Stimulated activated naive CD4-positive, alpha-beta T cell (primary cell): ENCODE measurements around the gene MAP4K3.

ENCODE experiments used
- DNase-seq, 6 experiments: peaks; one replicate each; lab custom pipeline; 2025; lab: John Stamatoyannopoulos, UW

Gene MAP4K3

DNA sequence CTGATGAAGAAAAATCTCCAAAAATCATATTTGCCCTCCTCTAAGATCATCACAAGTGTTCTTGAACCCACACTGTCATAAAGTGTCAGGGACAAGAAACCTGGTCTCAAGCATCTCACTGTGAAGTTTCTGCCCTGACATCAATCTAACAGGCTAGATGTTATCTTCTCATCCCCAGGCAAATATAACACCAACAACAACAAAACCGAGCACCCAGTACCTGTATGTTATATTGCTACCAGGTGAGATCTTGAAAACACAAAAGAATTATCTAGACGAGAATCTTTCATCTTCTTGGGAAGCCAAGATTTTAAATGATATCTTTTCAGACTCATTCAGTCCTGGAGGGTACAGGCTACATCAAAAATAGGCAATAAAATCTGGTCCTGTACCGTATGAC lies 8.8 kb upstream of the MAP4K3 start:
- no peak for DNase-seq

DNA sequence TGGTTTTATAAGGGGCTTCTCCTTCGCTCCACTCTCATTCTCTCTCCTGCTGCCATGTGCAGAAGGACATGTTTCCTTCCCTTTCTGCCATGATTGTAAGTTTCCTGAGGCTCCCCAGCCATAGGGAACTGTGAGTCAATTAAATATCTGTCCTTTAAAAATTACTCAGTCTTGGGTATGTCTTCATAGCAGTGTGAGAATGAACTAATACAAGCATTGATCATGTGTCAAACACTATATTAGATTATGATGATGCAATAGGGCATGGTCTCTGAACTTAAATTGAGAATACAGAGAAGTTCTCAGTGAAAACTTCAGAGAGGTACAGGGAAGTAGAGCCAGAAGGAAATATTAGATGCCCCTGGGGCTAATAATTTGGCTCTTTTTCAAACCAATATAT lies 5.9 kb upstream of the MAP4K3 start:
- DNase-seq = no peak

DNA sequence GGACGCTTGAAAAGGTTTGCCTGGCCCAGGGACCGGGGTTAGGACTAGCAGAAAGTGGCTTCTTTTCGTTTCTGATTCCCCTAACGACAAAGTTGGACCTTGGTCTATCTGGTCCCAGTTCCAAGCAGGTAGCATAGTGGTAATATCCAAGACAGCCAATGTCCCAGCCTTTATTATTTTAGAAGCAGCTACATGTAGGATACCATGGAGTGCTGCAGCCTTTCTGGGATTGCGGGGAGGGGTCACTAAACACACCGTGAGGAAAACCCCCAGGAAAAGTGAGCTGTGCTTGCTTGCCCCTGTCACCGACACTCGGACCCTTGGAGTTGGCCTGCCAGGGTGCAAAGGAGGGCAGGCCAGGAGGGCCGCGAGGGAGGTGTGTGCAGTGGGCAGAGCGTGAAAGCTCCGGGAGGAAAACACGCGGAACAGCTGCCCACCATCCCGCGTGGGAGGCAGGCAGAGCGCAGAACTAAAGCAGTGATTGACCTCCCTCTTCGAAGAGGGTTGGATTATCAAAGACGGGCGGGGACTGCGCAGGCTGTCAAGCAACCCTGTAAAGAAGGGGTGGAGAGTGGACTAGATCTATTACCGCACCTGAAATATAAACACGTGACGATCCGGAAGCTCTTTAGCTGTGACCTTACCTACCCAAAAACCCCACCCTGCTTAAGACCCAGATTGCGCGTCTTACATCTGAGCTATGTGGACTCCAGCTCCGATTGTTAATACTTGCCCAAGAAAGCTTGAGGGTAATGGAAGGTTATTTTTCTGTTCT lies 624 bp upstream of the MAP4K3 start:
- peak; percentile 10 to 57 (median 25) for DNase-seq

DNA sequence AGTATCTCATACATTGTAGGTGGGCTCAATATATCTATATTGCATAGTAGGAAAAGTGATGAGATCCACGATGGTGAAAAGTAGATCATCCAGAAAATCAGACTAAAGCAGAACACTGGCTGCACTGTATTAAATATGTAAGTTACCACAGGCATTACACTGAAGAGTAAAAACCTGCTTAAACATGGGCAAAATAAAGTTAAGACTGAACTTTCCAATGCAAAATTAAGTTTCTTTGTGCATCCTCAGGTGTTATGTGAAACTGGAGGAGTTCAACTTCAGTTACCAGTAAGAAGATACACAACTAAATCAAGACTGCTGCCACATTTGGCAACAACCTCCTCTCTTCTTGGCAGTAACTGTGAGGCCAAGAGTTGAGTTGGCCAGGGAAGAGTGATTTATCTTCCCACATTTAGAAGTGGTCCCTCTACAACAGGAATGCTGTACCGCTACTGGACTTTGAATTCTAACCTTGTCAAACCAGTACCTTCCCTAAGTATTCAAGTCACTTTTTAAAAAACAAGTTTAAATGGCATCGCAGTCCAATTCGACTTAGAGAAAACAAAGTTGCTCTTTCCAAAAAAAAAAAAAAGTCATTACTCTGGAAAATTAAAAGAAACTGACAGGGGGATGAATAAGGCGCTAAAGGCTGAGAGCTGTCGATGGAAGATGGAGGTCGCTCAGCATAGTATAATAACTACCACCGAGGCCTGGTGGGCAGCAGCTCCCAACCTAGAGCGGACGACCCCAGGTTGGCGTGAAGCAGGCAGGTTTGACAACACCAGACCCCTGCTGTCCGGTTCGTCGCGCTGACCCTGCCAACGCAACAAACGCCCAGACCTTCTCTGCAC lies 1.1 kb downstream of the MAP4K3 start:
- DNase-seq = no peak

DNA sequence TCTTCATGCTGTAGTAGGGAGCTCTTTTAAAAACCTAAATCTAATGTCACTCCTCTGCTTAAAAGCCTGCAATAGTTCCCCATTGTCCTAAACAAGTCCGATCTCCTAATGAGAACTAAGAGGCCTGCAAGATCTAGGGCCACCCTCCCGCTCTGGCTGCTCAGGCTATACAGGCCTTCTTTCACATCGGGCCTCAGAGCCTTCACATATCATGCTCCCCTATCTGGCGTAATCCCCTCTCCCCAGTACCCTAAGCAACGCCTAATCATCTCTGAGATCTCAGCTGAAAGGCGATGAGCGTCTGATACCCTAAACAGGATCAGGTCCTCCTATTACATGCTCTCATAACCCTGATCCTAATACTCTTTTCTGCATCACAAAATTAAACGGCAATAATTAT lies 1.9 kb downstream of the MAP4K3 start:
- no peak for DNase-seq

DNA sequence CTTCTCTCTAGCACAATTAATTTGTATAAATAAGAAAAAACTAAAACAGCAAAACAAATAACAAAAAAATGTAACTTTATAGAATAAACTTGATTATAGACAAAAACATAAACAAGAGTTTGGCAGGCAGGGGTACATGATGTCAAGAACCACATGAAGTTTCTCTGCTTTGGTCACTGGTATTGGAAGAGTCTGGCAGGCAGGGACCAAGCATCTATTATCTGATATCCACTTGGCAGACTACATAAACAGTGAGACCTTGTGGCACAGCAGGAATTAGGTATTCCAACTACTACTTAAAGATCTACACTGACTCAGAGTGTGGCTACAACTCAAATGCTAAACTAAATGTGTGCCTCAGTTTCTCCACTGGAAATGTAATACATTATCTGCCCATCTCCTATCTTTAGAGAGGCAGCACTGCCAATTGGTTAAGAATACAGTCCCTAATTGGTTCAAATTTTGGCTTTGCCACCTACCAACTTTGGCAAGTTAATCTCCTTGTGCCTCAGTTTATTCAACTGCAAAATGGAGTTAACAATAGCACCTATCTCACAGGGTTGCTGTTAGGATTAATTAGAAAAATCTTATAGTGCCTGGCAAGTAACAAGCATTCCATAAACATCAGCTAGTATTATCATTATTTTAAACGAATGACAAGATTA lies 2.7 kb downstream of the MAP4K3 start:
- DNase-seq = no peak

DNA sequence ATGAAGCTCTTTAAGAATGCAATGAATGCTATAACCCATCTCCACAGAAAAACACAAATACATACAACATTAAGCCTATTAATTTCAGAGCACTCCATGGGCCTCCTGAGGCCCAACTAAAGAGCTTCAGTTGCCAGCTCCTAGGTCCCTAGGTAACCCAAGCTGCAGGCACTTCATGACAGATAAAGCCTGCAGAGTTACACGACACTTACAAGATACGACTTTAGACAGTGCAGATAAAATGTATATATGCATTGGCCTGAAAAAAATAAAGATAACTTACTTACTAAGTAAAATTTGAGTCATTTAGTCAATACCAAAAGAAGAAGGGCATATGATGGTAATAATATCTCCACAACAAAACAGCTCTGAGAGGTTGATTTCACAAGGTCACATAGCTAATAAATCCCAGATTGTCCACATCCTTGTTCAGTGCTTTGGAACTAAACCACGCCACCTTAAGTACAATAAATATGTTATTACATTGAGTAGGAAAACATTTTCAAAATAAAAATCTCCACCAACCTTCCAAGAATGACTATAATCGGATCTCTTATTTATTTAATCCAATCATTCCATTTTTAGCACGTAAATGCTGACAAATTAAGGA lies 3.4 kb downstream of the MAP4K3 start:
- DNase-seq = no peak

DNA sequence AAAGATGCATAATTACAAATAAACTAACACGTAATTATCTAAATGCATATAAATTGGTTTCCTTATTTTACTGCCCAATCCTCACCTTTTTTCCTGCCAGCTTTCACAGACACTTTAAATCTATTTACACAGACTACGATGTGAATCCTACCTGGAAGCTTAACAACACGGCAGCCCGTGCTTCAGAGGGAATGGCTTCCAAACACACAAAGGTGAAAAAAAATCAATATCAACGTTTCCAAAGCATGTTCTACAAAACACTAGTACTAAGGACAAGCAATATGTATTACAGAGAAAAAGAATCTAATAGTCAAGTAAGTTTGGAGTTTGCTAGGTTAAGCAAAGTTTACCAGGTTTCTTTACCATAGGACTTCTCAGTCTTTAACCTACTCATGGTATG lies 4.4 kb downstream of the MAP4K3 start:
- DNase-seq = no peak

DNA sequence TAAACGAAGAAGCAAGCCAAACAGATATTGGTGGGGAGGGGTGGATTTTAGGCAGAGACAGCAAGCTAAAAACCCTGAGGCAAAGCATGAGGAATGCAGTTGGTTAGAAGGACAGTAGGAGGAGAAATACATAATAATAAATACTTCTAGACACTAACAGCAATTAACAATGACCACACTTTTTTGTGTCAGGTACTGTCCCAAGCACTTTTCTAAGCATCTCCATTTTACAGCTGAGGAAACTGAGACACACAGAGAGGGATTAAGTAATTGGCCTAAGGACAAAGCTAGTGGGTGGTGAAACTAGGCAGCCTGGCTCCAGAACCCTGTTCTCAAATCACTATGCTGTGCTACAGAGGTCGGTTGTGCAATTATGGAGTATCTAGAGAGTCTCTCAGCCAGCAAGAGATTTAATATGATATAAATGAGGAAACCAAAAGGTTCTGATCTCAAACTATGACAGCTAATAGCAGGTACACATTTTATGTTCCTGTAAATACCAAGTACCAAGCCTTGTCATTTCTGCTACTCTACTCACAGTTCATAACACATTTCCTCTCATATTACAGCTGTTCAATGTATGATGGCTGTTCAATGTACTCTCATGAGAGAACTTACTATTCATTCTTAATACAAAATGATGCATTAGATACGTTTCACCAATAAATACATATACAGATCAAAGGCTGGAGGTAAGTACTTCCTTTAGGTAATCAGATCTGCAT lies 5.3 kb downstream of the MAP4K3 start:
- no peak for DNase-seq

DNA sequence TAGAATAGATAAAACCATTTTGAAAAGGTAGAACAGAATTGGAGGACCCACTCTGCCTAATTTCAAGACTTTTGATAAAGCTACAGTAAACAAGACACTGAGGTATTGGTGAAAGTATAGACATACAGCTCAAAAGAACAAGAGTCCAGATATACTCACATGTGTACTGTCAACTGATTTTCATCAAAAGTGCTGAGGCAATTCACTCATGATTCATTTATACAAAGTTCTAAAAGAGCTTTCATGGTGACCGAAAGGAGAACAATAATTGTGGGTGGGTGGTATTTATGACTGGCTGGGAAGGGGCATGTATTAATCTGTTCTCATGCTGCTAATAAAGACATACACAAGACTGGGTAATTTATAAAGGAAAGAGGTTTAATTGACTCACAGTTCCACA lies 7.3 kb downstream of the MAP4K3 start:
- DNase-seq = no peak

DNA sequence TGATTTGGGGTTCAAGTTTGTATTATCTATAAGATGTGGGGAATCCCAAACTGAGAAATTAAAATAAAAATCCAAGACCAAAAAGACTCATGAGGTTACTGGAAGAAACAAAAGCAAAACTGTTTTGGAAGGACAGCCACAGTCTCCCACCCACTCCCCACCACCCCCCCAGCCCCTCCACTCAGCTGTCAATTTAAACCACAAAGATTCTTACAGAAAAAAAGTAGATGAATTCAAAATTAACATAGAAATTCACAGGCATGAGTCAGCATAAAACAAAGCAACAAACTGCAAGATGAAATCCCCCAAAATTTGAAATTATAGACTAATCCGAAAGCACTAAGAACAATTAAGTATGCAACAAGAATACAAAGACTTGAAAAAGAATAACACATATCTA lies 12.1 kb downstream of the MAP4K3 start:
- no peak for DNase-seq

DNA sequence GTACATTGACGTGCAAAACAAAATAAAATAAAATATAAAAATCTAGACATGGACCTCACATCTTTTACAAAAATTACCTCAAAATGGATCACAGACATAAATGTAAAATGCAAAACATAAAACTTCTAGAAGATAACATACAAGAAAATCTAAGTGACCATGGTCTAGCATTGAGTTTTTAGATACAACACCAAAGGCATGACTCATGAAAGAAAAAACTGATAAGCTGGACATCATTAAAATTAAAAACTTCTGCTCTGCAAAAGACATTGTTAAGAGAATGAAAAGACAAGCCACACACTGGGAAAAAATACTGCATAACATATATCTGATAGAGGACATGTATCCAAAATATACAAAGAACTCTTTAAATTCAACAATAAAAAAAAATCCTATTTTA lies 14.4 kb downstream of the MAP4K3 start:
- no peak for DNase-seq

DNA sequence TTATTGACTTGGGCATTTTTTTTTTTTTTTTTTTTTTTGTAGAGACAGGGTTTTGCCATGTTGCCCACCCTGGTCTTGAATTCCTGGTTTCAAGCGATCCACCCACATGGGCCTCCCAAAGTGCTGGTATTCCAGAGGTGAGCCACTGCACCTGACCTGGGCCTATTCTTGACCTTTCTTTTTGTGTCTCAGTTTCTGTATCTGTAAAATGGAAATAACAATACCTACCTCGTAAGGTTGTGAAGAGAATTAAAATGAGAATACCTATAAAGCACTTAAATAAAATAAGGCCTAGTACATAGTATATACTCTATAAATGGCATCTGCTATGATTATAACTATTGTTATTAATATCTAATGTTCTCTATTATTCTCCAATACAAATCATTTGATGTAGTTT lies 15.7 kb downstream of the MAP4K3 start:
- no peak for DNase-seq

DNA sequence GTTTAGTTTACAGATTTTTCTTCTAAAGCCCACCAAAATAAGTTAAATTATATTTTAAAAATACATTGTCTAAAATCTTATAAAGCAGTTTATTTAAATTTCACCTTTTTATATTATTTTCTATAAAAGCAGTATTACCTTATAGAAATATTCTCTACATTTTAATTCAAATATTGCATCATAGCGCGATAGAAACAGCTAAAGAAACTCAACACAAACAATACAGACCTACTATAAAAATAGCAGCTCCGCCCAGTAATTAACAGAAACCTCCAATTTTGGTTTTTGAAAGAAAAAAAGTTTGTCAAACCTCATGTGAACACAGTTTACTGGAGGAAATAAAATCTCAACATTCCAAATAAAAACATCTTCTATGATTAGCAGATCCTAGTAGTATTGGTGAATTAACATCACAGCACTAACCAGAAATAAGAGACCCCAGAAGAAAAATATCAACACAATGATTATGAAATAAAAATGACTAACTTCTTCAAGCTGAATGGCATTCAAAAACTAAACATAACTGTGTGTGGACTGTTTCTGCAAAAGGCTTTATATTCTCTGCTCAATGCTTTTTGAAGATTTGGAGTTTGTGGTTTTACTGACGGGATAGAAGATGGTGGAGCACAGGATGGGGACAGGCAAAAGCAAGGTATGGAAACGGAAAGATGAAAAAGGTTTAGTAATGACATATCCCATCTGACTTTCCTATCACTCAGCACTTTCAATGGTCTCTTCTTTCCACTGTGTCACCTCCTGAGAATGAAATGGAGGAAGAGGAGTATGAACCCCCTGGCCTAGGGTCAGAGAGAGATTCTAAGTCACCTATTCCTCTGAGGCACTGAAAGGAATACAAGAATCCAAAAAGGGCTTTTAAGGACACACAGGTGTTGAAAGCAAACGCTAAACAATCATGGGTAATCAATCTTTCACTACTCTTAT lies 17.5 kb downstream of the MAP4K3 start:
- no peak for DNase-seq

DNA sequence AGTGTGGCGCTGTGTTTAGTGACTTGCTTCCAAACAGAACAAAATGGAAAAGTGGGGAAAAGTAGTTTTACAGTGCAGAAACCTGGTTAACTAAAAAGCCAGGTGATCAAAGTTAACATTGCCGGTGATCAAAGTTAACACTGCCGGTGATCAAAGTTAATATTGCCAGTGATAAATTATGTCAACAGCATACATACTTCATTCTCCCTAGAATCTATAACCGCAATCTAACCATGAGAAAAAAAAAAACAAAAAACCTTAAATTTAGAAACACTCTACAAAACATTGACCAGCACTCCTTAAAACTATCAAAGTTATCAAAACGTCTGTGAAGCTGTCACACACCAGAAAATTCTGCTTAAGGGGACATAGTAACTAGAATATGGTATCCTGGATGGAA lies 18.6 kb downstream of the MAP4K3 start:
- no peak for DNase-seq

DNA sequence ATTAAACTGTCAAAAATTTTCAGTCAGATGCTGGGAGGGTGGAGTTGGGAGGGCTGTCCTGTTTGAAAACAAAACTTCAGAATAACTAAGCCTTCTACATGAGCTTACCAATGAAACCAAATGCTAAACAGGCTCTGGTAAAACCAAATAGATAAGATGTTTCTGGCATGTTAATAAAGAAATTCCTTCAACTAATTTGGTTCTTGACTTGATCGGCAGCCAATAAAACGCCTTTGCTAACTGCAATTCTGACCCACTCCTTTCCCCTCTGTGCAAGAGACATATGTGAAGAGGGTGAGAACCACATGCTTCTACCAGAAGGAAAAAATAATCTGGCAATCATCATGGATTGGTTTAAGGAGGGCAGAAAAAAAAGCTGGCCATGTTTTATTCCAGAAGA lies 20.9 kb downstream of the MAP4K3 start:
- no peak for DNase-seq

DNA sequence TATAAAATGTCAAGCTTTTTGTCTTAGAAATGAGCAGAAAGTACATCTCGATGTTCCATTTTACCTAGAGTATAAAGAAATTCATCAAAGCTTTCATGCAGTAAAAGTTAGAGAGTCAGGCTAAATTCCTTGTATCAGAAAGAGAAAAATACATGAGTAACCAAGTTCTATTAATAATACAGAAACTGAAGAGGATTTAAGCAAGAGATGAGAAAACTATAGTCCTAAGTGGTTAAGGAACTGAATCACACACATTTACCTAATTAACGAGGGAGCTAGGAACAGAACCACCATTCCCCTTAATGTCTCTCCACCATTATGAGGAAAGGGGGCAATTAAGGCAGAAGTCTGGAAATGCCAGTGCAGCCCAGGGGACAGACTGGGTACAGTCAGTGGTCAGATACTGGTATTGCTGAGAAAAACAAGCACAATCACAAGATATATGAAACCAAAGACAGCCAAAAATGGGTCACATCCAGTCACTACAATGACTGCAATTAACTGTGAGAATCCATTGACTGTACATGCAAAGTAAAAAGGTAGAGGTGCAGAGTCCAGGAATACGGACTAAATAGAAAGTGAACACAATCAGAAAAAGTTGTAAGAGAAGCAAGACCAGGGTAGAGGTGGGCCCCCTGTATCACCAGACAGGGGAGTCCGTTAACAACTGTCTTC lies 23.9 kb downstream of the MAP4K3 start:
- no peak for DNase-seq

DNA sequence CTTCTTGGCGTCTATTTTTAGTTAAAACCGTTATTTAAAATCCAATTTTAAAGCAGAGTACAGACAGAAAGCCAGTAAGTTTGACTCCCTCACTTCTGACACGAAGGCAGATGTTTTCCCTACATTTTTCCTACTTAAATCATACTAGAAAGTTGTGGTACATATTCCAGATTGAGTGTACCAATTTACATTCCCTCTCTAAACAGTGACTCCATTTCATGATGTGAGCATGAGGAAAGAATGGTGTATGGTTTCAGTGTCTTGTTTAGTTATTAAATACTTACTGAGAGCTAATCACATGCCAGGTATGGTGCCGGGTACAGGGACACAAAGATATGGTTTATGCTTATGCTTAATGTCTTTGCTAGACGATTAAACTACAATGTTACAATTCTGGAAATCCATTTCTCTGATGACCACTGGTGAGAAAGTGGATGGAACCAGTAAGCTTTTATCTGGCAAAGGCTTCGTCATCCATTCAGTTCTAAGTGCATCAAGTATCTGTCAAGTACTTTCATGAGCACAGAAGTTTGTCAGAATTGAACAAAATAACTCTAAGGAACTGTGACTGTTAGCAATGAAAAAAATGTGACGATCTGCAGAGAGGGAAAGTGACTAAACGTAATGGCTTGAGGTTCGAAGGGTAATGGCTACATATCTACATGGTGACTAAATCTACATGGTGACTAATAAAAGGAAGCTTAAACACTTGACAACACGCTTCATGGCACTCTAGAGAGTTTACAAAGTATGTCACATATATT lies 25.7 kb downstream of the MAP4K3 start:
- no peak for DNase-seq

DNA sequence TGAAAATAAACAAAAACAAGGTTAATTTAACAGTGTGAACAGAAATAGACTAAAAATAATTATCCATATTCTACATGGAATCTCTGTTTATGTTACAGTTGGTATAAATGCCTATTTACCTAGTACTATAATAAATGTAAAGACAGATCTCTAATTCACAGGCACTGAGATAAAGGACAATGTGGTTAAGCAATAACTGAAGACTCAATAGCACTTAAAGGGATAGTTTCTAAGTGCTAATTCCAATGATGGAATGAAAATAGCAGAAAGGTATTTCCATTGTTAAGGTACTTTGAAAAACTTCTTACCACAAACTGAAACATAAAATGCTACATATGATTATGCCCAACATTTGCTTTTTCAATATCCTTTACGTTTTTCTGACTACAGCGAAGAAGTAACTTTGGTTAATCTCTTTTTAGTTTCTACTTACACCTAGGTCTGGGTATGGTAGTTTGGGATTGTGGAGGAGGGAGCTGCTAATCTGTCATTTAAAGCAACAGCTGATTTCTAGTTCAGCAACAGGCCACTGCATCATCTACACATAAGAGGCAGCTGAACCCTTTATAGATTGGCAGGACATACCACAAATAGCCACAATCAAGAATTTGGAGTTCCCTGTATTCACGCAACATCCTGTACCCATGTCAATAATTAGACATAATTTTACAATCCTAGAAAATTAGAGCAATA lies 27.2 kb downstream of the MAP4K3 start:
- no peak for DNase-seq
